ENCODE measurements around the gene RGS8.
"Not testable (repeated sequence)": the region's sequence is repeated elsewhere in the genome, so short reads cannot be mapped to it uniquely, and the experiment has no call there.

The RGS8 gene

GRCh38 chr1:182700351-182700709 is 15.9 kb upstream of the RGS8 start:
- DNase-seq, result no peak

- no peak for DNase-seq
Observed at GRCh38 chr1:182699393-182700350, 15.3 kb upstream of the RGS8 start.

- DNase-seq, result no peak
Observed at GRCh38 chr1:182698971-182699370, 14.6 kb upstream of the RGS8 start.

- not testable (repeated sequence) for DNase-seq
Observed at GRCh38 chr1:182693139-182693538, 8.8 kb upstream of the RGS8 start.

GRCh38 chr1:182690886-182691443 is 6.6 kb upstream of the RGS8 start:
- DNase-seq, result no peak

- no peak for DNase-seq
Observed at GRCh38 chr1:182688436-182689205, 4.2 kb upstream of the RGS8 start.

GRCh38 chr1:182687361-182687760 is 3.0 kb upstream of the RGS8 start:
- DNase-seq, result no peak

GRCh38 chr1:182686446-182686845 is 2.1 kb upstream of the RGS8 start:
- DNase-seq, result no peak

GRCh38 chr1:182685215-182685614 is 828 bp upstream of the RGS8 start:
- no peak for DNase-seq

- DNase-seq, result no peak
Observed at GRCh38 chr1:182682898-182683501, 1.4 kb downstream of the RGS8 start.

GRCh38 chr1:182682406-182682805 is 2.0 kb downstream of the RGS8 start:
- DNase-seq, result no peak

GRCh38 chr1:182681568-182681912 is 2.8 kb downstream of the RGS8 start:
- DNase-seq, result no peak

- DNase-seq, result no peak
Observed at GRCh38 chr1:182680901-182681567, 3.4 kb downstream of the RGS8 start.

- no peak for DNase-seq
Observed at GRCh38 chr1:182680408-182680807, 4.0 kb downstream of the RGS8 start.

GRCh38 chr1:182679684-182680083 is 4.7 kb downstream of the RGS8 start:
- DNase-seq, result no peak

- DNase-seq, result no peak
Observed at GRCh38 chr1:182677397-182678098, 6.8 kb downstream of the RGS8 start.

GRCh38 chr1:182676274-182676673 is 8.1 kb downstream of the RGS8 start:
- no peak for DNase-seq

- DNase-seq, result no peak
Observed at GRCh38 chr1:182674346-182675246, 9.8 kb downstream of the RGS8 start.

- no peak for DNase-seq
Observed at GRCh38 chr1:182672487-182672836, 11.9 kb downstream of the RGS8 start.

GRCh38 chr1:182671750-182672486 is 12.5 kb downstream of the RGS8 start:
- DNase-seq, result no peak

Data from stimulated activated CD8-positive, alpha-beta memory T cell treated with anti-CD3 and anti-CD28 coated beads, Interleukin-4, amount 100 ng/mL, for 48 hours (primary cell).